Small intestine (tissue), 7 donors: ENCODE results near the gene TEC. TPM values are rescaled to one million over a fixed set of nuclear protein-coding genes. Genes with fewer than 3 reads are reported as not detected.
"Not testable (repeated sequence)": the region's sequence is repeated elsewhere in the genome, so short reads cannot be mapped to it uniquely, and the experiment has no call there.

Source experiments
- DNase-seq, 2 donors: peaks; one replicate each; pipeline versions ENCODE4 v3.0.0 to v3.0.0-alpha.2; 2013
- FAIRE-seq: peaks from 2 replicates; lab custom pipeline; 2012; peaks lifted over from hg19 to GRCh38; lab: Jason Lieb, UNC
- H3K27ac ChIP-seq, 3 donors: one replicate each; pipeline ENCODE4 v1.5.1; 2013; ENCODE audit warnings: low read length in 2 of 3, mild to moderate bottlenecking in 2 of 3, control low read depth in 1 of 3, inconsistent platforms in 1 of 3, low read depth in 1 of 3, moderate library complexity in 1 of 3
- H3K27me3 ChIP-seq, 3 donors: one replicate each; pipeline ENCODE4 v1.6.1; 2013; ENCODE audit warnings: low read length in 3 of 3, inconsistent platforms in 1 of 3; ENCODE audit not compliant: control insufficient read depth in 3 of 3, insufficient read depth in 3 of 3
- H3K36me3 ChIP-seq, 3 donors: one replicate each; pipeline ENCODE4 v1.6.1; 2013; ENCODE audit warnings: low read length in 3 of 3, inconsistent platforms in 1 of 3, low read depth in 1 of 3, mild to moderate bottlenecking in 1 of 3, moderate library complexity in 1 of 3; ENCODE audit not compliant: control insufficient read depth in 3 of 3, insufficient read depth in 2 of 3
- H3K4me1 ChIP-seq, 3 donors: one replicate each; pipeline ENCODE4 v1.6.1; 2013; ENCODE audit warnings: low read length in 2 of 3, inconsistent platforms in 1 of 3, low read depth in 1 of 3, mild to moderate bottlenecking in 1 of 3, moderate library complexity in 1 of 3; ENCODE audit not compliant: control insufficient read depth in 3 of 3, insufficient read depth in 2 of 3
- H3K4me3 ChIP-seq, 3 donors: one replicate each; pipeline ENCODE4 v1.5.1; 2013; ENCODE audit warnings: low read length in 3 of 3, control low read depth in 1 of 3, inconsistent platforms in 1 of 3, low read depth in 1 of 3, mild to moderate bottlenecking in 1 of 3, moderate library complexity in 1 of 3
- H3K9me3 ChIP-seq, 2 donors: one replicate each; pipeline ENCODE4 v1.6.1; 2013; ENCODE audit warnings: low read depth in 1 of 2, low read length in 1 of 2; ENCODE audit not compliant: control insufficient read depth in 2 of 2, insufficient read depth in 1 of 2
- WGBS, 3 donors: extraction: QIAGEN DNeasy Blood & Tissue Kit; methylation state at CpG; one replicate each; pipeline ENCODE4 v1.1.7; 2013; 5-methylcytosine and 5-hydroxymethylcytosine counted together
- polyA plus RNA-seq, 4 donors: library from polyadenylated mRNA; stranded (reverse) in 3 of 4; unstranded in 1 of 4; fragments of 200-250 nt in 3 of 4; fragments of 120-200 nt in 1 of 4; gene quantifications; one replicate each; pipeline versions ENCODE4 v1.2.1 to v1.2.3, GENCODE V29; 2013
- donor health status: healthy with polysubstance abuse.
- donor health status: control.
- donor health status: control.
- donor health status: Bipolar disorder and iron deficiency.
- donor health status: healthy.

TEC gene
- polyA plus RNA-seq, 4 donors = 1.3 to 4.5 (median 3.3) TPM

DNA sequence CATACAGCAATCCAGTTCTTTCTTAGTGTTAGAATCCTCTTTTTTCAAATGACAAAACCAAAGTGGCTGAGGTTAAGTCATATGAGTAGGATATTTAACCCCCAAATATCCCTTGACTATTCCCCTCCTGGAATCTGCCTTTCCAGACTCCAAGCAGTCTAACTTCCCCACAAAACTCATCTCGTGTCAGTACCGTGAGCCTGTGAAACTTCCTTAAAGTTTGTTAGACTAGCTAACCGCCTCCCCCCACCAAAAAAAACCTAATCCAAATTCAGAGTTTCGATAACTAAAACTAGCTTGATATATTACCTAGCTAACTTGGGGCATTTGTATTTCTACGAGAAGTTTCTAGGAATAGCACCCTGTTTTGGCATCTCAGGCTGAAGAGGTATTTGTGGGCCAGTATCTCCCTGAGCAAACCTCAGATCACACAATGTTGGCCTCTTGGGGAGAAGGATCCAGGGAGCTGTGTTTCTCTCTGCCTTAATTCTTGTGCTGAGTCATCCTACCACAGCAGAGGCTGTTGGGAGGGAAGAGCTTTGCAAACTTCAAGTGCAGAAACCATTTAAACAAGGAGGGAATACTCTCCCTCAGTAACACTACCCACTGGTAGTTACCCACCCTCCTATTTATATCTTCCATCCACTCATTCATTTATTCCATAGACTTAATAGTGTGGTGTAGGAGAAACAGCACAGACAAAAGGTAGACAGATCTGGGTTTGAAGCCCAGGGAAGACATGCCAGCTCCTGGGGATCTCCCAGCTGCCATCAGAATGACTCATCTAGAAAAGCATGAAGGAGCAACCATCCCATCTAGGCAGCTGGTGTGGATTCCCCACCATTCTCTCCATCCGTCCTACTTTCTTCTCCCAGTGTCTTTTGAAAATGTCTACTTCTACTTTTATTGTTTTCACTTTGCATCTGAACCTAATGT lies 96.3 kb downstream of the TEC start:
- DNase-seq (no peak), FAIRE-seq (no peak)
- 74 to 84% (median 79%) methylated on average over 6 of the region's 6 CpGs for WGBS, 3 donors
- no peaks in the 10 kb centered on the region for H3K27me3 ChIP-seq
- H3K36me3 ChIP-seq = peaks cover 0 to 3% (median 2%) of the 10 kb centered on the region in 3 donors
- no peak overlapping the region for H3K4me3 ChIP-seq
- no peaks in the 10 kb centered on the region for H3K4me1 ChIP-seq
- H3K9me3 ChIP-seq = peaks cover 0 to 6% of the 10 kb centered on the region in 2 donors
- H3K27ac ChIP-seq = no peak overlapping the region

- Histone ChIP-seq H3K27me3 (no peaks in the 10 kb centered on the region), H3K36me3 (peaks cover 0 to 3% (median 2%) of the 10 kb centered on the region in 3 donors), H3K4me1 (no peaks in the 10 kb centered on the region), H3K27ac (no peak overlapping the region), H3K9me3 (peaks cover 0 to 3% of the 10 kb centered on the region in 2 donors), H3K4me3 (no peak overlapping the region)
- FAIRE-seq = no peak
- 69 to 73% (median 71%) methylated on average over 4 of the region's 4 CpGs for WGBS, 3 donors
- no peak for DNase-seq
These were observed 97.0 kb downstream of the TEC start for GRCh38 chr4:48172651-48173050.

GRCh38 chr4:48169636-48170035 lies 100.0 kb downstream of the TEC start:
- 2 to 67% (median 55%) methylated on average over 1 of the region's 1 CpG for WGBS, 3 donors
- Histone ChIP-seq H3K9me3 (no peaks in the 10 kb centered on the region), H3K27ac (no peak overlapping the region), H3K36me3 (peaks cover 0 to 9% (median 2%) of the 10 kb centered on the region in 3 donors), H3K4me3 (no peak overlapping the region), H3K27me3 (no peaks in the 10 kb centered on the region), H3K4me1 (no peaks in the 10 kb centered on the region)
- FAIRE-seq (no peak), DNase-seq (no peak)

- Histone ChIP-seq H3K4me1 (no peaks in the 10 kb centered on the region), H3K36me3 (peaks cover 0 to 9% (median 2%) of the 10 kb centered on the region in 3 donors), H3K9me3 (no peaks in the 10 kb centered on the region), H3K27ac (no peak overlapping the region), H3K4me3 (no peak overlapping the region), H3K27me3 (no peaks in the 10 kb centered on the region)
- WGBS, 3 donors = 68 to 79% (median 78%) methylated on average over 5 of the region's 5 CpGs
- DNase-seq (no peak), FAIRE-seq (peak; percentile 23)
These were observed 101.9 kb downstream of the TEC start for GRCh38 chr4:48167538-48168263.

DNA sequence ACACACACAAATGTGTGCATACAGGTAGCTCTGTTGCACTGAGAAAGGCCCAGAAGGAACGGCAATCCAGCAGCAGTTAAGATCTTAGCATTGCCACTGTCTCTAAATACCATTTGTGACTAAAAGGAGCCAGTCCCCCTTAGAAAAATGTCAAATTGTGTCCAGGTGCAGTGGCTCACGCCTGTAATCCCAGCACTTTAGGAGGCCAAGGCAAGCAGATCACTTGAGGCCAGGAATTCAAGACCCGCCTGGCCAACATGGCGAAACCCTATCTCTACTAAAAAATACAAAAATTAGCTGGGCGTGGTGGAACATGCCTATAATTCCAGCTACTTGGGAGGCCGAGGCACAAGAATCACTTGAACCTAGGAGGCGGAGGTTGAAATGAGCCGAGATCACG lies 105.1 kb downstream of the TEC start:
- not testable (repeated sequence) for H3K4me3 ChIP-seq, H3K27ac ChIP-seq, DNase-seq, H3K9me3 ChIP-seq, H3K36me3 ChIP-seq, FAIRE-seq, H3K27me3 ChIP-seq, H3K4me1 ChIP-seq
- 95 to 97% (median 97%) methylated on average over 9 of the region's 9 CpGs for WGBS, 3 donors

DNA sequence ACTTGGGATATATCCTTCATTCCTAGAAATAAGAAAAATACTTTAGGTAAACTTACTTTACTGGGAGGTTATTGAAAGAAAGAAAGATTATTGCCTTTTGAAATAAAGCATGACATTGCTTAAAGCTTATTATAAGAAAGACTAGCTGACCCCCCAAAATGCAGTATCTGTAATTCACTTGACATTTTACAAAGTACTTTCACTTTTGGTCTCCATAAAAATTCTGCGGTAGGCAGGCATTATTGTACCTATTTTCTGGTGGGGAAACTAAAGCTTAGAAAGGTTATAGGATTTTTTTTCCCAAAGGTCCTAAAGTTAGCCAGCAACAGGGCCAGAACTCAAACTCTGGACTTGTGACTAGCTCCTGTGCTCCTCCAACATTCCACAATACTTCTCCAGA lies 105.9 kb downstream of the TEC start:
- no peak for FAIRE-seq

DNA sequence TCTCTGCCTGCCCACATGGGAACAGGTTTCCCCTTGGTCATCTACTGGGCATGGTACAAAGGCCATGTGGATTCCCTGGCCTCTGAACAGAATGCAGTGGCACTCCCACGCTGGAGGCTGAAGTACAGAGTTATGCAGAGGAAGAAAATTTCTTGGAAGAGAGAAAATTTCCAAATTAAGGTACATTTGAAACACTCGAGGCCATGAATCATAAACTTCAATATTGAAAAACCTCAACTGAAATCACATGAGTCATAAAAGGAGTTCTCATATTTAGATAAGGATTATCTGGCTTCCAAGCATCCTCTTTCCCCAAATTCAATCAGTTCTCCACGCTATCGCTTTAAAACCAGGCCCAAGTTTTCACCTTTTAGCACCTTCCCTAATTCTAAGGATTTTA lies 107.5 kb downstream of the TEC start:
- H3K36me3 ChIP-seq = peaks cover 0 to 9% (median 2%) of the 10 kb centered on the region in 3 donors
- no peaks in the 10 kb centered on the region for H3K9me3 ChIP-seq
- no peak overlapping the region for H3K4me3 ChIP-seq
- no peaks in the 10 kb centered on the region for H3K27me3 ChIP-seq
- 71 to 81% (median 77%) methylated on average over 4 of the region's 4 CpGs for WGBS, 3 donors
- FAIRE-seq (no peak), DNase-seq (no peak)
- H3K27ac ChIP-seq = no peak overlapping the region
- H3K4me1 ChIP-seq = no peaks in the 10 kb centered on the region

More for the DNA sequence above, 105.9 kb downstream of the TEC start:
- 44 to 83% (median 61%) methylated on average over 1 of the region's 1 CpG for WGBS, 3 donors
- Histone ChIP-seq H3K4me3 (no peak overlapping the region), H3K4me1 (no peaks in the 10 kb centered on the region), H3K36me3 (peaks cover 0 to 9% (median 2%) of the 10 kb centered on the region in 3 donors), H3K9me3 (no peaks in the 10 kb centered on the region), H3K27me3 (no peaks in the 10 kb centered on the region), H3K27ac (no peak overlapping the region)
- DNase-seq = no peak

DNA sequence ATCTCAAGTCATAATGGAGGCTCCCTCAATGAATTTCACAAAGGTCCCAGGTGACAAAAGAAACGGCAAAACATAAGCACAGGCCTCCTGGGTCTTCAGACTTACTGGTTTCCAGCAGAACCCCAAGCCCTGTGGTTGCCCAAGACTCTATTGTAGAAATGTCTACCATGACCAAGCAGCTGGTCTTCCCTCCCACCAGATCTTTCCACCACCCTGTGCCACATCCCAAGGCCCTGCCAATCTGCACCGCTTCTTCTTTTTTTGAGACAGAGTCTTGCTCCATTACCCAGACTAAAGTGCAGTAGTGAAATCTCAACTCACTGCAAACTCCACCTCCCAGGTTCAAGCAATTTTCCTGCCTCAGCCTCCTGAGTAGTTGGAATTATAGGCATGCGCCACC lies 112.4 kb downstream of the TEC start:
- Histone ChIP-seq H3K4me1 (no peaks in the 10 kb centered on the region), H3K27ac (no peak overlapping the region), H3K9me3 (peaks cover 0 to 20% of the 10 kb centered on the region in 2 donors), H3K27me3 (no peaks in the 10 kb centered on the region), H3K4me3 (no peak overlapping the region), H3K36me3 (peaks cover 2 to 6% (median 5%) of the 10 kb centered on the region in 3 donors)
- FAIRE-seq = no peak
- no peak for DNase-seq
- WGBS, 3 donors = 74 to 79% (median 77%) methylated on average over 3 of the region's 3 CpGs
